IMR-90 (cell line): Measurements from ENCODE around the gene POU2AF1. TPM values are rescaled to one million over a fixed set of nuclear protein-coding genes. Genes with fewer than 3 reads are reported as not detected.
A peak's percentile ranks its signal among the peaks of the same experiment; 100 is the strongest.

Experiments used
- ATAC-seq: fragments of 200-7000 bp; cut with Tn5 transposase; 2 replicates; pipeline ENCODE4 v1.9.1; 2020; ENCODE audit warnings: low read depth, mild to moderate bottlenecking, moderate library complexity
- BruUV-seq: library from RNA; stranded (reverse); fragments of 400-500 nt; replicated peaks from 2 replicates; lab custom pipeline; 2021; lab: Mats Ljungman, UMichigan
- CTCF ChIA-PET: fragments of 300-600 bp; formaldehyde crosslinking; extraction: SDS; loops from one replicate; lab custom pipeline; 2021; ENCODE audit warnings: antibody characterized with exemption; lab: Yijun Ruan, JAX
- POLR2A ChIA-PET: fragments of 300-600 bp; sonication (Branson Sonifier 250); formaldehyde crosslinking; loops from one replicate; lab custom pipeline; 2022; ENCODE audit warnings: antibody characterized with exemption; ENCODE audit not compliant: unreplicated experiment; lab: Charles Lee
- DNase-seq: peaks from one replicate; pipeline ENCODE4 v3.0.0; 2013
- H2AFZ ChIP-seq: replicated peaks from 2 replicates; pipeline ENCODE3; 2013; ENCODE audit warnings: low read length, mild to moderate bottlenecking; ENCODE audit not compliant: poor library complexity
- H2AK5ac ChIP-seq: 2 replicates; pipeline ENCODE4 v1.6.1; 2013; ENCODE audit warnings: low read depth, low read length, inconsistent platforms
- H2AK9ac ChIP-seq: replicated peaks from 2 replicates; pipeline ENCODE3; 2013; ENCODE audit warnings: mild to moderate bottlenecking, low read depth, low read length, moderate library complexity; ENCODE audit not compliant: poor library complexity
- H2BK120ac ChIP-seq: 2 replicates; pipeline ENCODE4 v1.6.1; 2013; ENCODE audit warnings: low read depth, low read length, inconsistent platforms
- H2BK15ac ChIP-seq: 3 replicates; pipeline ENCODE4 v1.6.1; 2013; ENCODE audit warnings: low read depth, low read length, inconsistent platforms
- H2BK20ac ChIP-seq: 2 replicates; pipeline ENCODE4 v1.6.1; 2013; ENCODE audit warnings: low read depth, mild to moderate bottlenecking, inconsistent platforms, low read length, moderate library complexity
- H2BK5ac ChIP-seq: 2 replicates; pipeline ENCODE4 v1.6.1; 2013; ENCODE audit warnings: mild to moderate bottlenecking, low read depth, low read length, inconsistent platforms; ENCODE audit not compliant: poor library complexity, severe bottlenecking
- H3K14ac ChIP-seq: replicated peaks from 2 replicates; pipeline ENCODE4 v1.6.1; 2013; ENCODE audit warnings: low read depth, low read length, inconsistent platforms
- H3K18ac ChIP-seq: 2 replicates; pipeline ENCODE4 v1.6.1; 2013; ENCODE audit warnings: low read depth, low read length, control low read depth
- H3K23ac ChIP-seq: 2 replicates; pipeline ENCODE4 v1.6.1; 2013; ENCODE audit warnings: low read depth, low read length, inconsistent platforms
- H3K27ac ChIP-seq: 2 replicates; pipeline ENCODE4 v1.5.1; 2013; ENCODE audit warnings: mild to moderate bottlenecking, control low read depth, low read length; ENCODE audit not compliant: insufficient read depth
- H3K27me3 ChIP-seq: 2 replicates; pipeline ENCODE4 v1.6.1; 2013; ENCODE audit warnings: low read length; ENCODE audit not compliant: control insufficient read depth, insufficient read depth
- H3K36me3 ChIP-seq: 2 replicates; pipeline ENCODE4 v1.6.1; 2013; ENCODE audit warnings: low read length, mixed read lengths; ENCODE audit not compliant: control insufficient read depth, insufficient read depth
- H3K4ac ChIP-seq: 2 replicates; pipeline ENCODE4 v1.6.1; 2013; ENCODE audit warnings: low read depth, low read length, inconsistent platforms
- H3K4me1 ChIP-seq: 2 replicates; pipeline ENCODE4 v1.6.1; 2013; ENCODE audit warnings: low read length, mixed read lengths; ENCODE audit not compliant: control insufficient read depth, insufficient read depth
- H3K4me2 ChIP-seq: 2 replicates; pipeline ENCODE4 v1.6.1; 2013; ENCODE audit warnings: low read depth, mild to moderate bottlenecking, control low read depth, low read length, moderate library complexity
- H3K4me3 ChIP-seq: 2 replicates; pipeline ENCODE4 v1.5.1; 2013; ENCODE audit warnings: low read depth, mild to moderate bottlenecking, control low read depth, low read length, moderate library complexity; ENCODE audit not compliant: insufficient read depth
- H3K56ac ChIP-seq: 2 replicates; pipeline ENCODE4 v1.6.1; 2013; ENCODE audit warnings: low read length, inconsistent platforms; ENCODE audit not compliant: insufficient read depth; ENCODE audit errors: extremely low read depth
- H3K79me1 ChIP-seq, 2 experiments: 2 replicates each; pipeline ENCODE4 v1.6.1; 2013; ENCODE audit warnings: low read length in 2 of 2, inconsistent platforms in 1 of 2, low read depth in 1 of 2
- H3K9ac ChIP-seq: 2 replicates; pipeline ENCODE4 v1.6.1; 2013; ENCODE audit warnings: low read depth, low read length, control low read depth
- H3K9me1 ChIP-seq: 2 replicates; pipeline ENCODE4 v1.6.1; 2013; ENCODE audit warnings: low read length, inconsistent platforms; ENCODE audit not compliant: insufficient read depth
- H3K9me3 ChIP-seq: 2 replicates; pipeline ENCODE4 v1.6.1; 2013; ENCODE audit warnings: low read length; ENCODE audit not compliant: control insufficient read depth, insufficient read depth
- H4K20me1 ChIP-seq: 2 replicates; pipeline ENCODE4 v1.6.1; 2013; ENCODE audit warnings: low read length, inconsistent platforms; ENCODE audit not compliant: insufficient read depth
- H4K5ac ChIP-seq: 2 replicates; pipeline ENCODE4 v1.6.1; 2013; ENCODE audit warnings: mild to moderate bottlenecking, low read depth, low read length, control low read depth
- H4K8ac ChIP-seq, 2 experiments: 2 replicates each; pipeline ENCODE4 v1.6.1; 2013; ENCODE audit warnings: low read depth in 2 of 2, low read length in 2 of 2, control low read depth in 1 of 2, inconsistent platforms in 1 of 2
- H4K91ac ChIP-seq: 2 replicates; pipeline ENCODE4 v1.6.1; 2013; ENCODE audit warnings: low read depth, low read length, inconsistent platforms; ENCODE audit not compliant: insufficient read depth
- MAFK ChIP-seq: IDR thresholded peaks from 2 replicates; pipeline ENCODE4 v1.6.1; 2012; ENCODE audit warnings: low read depth, low read length, improper control_type of control experiment
- POLR2A ChIP-seq: IDR thresholded peaks from 2 replicates; pipeline ENCODE4 v1.6.1; 2012; ENCODE audit warnings: mild to moderate bottlenecking, low read depth, low read length
- SMC3 ChIP-seq: fragments of 150-350 bp; IDR thresholded peaks from 2 replicates; pipeline ENCODE4 v1.6.1; 2016; ENCODE audit warnings: low read depth, mild to moderate bottlenecking, antibody characterized with exemption, low read length, moderate library complexity
- WGBS, 2 experiments: methylation state at CpG; one replicate each; pipeline versions ENCODE4 v1.1.5 to v1.1.7; 2013; ENCODE audit warnings: missing lambda C conversion rate in 2 of 2; ENCODE audit not compliant: insufficient read length in 1 of 2; ENCODE audit errors: extremely low coverage in 2 of 2; 5-methylcytosine and 5-hydroxymethylcytosine counted together
- dilution Hi-C: fragments of 300-500 bp; cut with HindIII; formaldehyde crosslinking; loops from one replicate; pipeline ENCODE4 v1.14.3; 2018; ENCODE audit warnings: low sequenced_read_pairs; ENCODE audit not compliant: unreplicated experiment
- in situ Hi-C: fragments of 300-500 bp; cut with MboI; formaldehyde crosslinking; loops from 3 replicates; pipeline ENCODE4 v1.14.3; 2019; ENCODE audit warnings: low sequenced_read_pairs, inconsistent platforms, mixed read lengths
- intact Hi-C: fragments of 100-400 bp; cut with micrococcal nuclease; formaldehyde crosslinking; loops from 2 replicates; pipeline ENCODE4 v1.10.0; 2022
- polyA plus RNA-seq, 3 experiments: library from polyadenylated mRNA; depleted of rRNA; stranded (reverse); fragments of >200 nt; gene quantifications; 2 replicates each; pipeline ENCODE4 v1.2.3, GENCODE V29; 2012; ENCODE audit warnings: low replicate concordance in 1 of 3
- total RNA-seq: library from RNA; depleted of rRNA; stranded (reverse); fragments of >200 nt; gene quantifications from 2 replicates; pipeline ENCODE4 v1.2.3, GENCODE V29; 2012

Gene POU2AF1
- total and polyA plus RNA-seq, 2 of the 4 experiments (the other 2 are of a cell fraction): not detected

- Histone ChIP-seq H3K27ac (no peak overlapping the region), H3K18ac (no peak overlapping the region), H3K36me3 (no peaks in the 10 kb centered on the region), H3K4ac (no peak overlapping the region), H2AK9ac (no peak overlapping the region), H2BK120ac (no peak overlapping the region), H2AK5ac (no peak overlapping the region), H4K8ac (no peak overlapping the region), H4K20me1 (peaks cover 5% of the 10 kb centered on the region), H4K5ac (no peak overlapping the region), H3K23ac (no peak overlapping the region), H3K56ac (no peak overlapping the region), H2AFZ (no peak overlapping the region), H3K4me2 (no peak overlapping the region), H3K27me3 (peaks cover 14% of the 10 kb centered on the region), H3K4me1 (peaks cover 9% of the 10 kb centered on the region), H2BK15ac (no peak overlapping the region), H2BK20ac (no peak overlapping the region), H3K79me1 (no peaks in the 10 kb centered on the region), H3K4me3 (no peak overlapping the region), H3K9me1 (peaks cover 6% of the 10 kb centered on the region; the same call in 1 of the 2 replicates), H3K14ac (no peak overlapping the region), H4K91ac (no peak overlapping the region), H2BK5ac (no peak overlapping the region), H3K9me3 (no peaks in the 10 kb centered on the region), H3K9ac (no peak overlapping the region)
- BruUV-seq: no TSS peak
- 47% methylated on average over 2 of the region's 5 CpGs; no CpG with 5 or more reads in 1 of the 2 experiments for WGBS, 2 experiments
- intact Hi-C loops (loop anchor here (5.0 kb wide), 1 partner anchor 122 kb away; the partner anchor contains the start of gene POU2AF3), in situ Hi-C loops (no loop called here), dilution Hi-C loops (no loop called here)
- ChIA-PET POLR2A (no interaction called here), CTCF (interaction anchor here (0.6 to 1.0 kb wide), 2 partner anchors 10 to 953 kb away, joined by 3 read pairs; no protein-coding TSS in a partner anchor)
- ATAC-seq: no peak
- DNase-seq: no peak
- TF ChIP-seq SMC3 (no peak), MAFK (peak; percentile 77), POLR2A (no peak)
Measured at GRCh38 chr11:111419641-111420327, 40.7 kb upstream of the POU2AF1 start.
